ENCODE data around the gene ATP2A2. TPM values are rescaled to one million over a fixed set of nuclear protein-coding genes. Genes with fewer than 3 reads are reported as not detected.

ATP2A2 gene
- total RNA-seq, 1 donor from 2014 or later, result 185 TPM

DNA sequence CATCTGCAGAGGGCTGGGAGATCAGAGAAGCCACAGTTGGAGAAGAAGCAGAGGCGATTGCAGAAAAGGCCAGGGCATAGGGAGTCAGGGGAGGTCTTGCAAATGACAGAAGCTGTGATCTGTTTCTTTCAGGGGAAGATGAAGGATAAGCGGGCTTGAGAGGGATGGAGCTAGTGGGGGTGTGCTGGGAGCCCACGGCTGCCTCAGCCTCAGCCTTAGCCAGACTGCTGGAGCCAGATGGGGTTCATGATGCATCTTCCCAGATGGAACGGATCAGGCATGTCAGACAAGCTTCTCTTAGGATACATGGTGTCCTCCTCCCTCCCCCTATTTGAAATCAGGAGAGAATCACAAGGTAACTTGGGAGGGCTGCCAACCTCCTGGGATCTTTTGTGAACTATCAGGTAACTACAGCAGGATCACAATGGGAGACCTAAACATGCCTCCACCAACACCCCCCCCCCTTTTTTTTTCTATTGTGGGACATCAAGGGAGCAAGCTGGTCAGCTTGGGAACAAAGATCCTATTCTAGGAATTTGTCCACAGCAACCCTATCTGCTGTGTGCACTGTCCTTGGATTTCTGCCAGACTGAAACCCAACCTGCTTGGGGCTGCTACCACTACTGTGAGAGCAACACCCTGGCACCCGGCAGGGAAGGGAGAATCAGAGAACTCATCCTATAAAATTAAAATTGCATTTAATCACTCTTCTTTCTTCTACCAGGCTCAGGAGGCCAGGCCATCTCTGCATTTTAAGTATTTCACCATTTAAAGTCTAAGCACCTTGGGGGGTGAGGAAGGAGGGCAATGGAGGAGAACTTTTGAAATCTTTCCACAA is 10.7 kb upstream of the ATP2A2 start:
- no peaks in the 10 kb centered on the region for H3K9me3 ChIP-seq
- no peak for DNase-seq (ENCODE audit: low spot score in 2 of 2)
- TF ChIP-seq, protein P1, sequence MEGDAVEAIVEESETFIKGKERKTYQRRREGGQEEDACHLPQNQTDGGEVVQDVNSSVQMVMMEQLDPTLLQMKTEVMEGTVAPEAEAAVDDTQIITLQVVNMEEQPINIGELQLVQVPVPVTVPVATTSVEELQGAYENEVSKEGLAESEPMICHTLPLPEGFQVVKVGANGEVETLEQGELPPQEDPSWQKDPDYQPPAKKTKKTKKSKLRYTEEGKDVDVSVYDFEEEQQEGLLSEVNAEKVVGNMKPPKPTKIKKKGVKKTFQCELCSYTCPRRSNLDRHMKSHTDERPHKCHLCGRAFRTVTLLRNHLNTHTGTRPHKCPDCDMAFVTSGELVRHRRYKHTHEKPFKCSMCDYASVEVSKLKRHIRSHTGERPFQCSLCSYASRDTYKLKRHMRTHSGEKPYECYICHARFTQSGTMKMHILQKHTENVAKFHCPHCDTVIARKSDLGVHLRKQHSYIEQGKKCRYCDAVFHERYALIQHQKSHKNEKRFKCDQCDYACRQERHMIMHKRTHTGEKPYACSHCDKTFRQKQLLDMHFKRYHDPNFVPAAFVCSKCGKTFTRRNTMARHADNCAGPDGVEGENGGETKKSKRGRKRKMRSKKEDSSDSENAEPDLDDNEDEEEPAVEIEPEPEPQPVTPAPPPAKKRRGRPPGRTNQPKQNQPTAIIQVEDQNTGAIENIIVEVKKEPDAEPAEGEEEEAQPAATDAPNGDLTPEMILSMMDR (IDR thresholded peaks at IDR 0.05), result no peak
- peaks cover 16 to 45% of the 10 kb centered on the region in 2 donors for H3K4me1 ChIP-seq
- no peak overlapping the region for H3K4me3 ChIP-seq
- intact Hi-C loops (cut with DNase I), result loop anchor here (2.0 kb wide), 1 partner anchor 18 kb away; no protein-coding TSS in a partner anchor
- no peaks in the 10 kb centered on the region for H3K27me3 ChIP-seq
- H3K36me3 ChIP-seq, result no peaks in the 10 kb centered on the region
- H3K27ac ChIP-seq, result peak overlapping the region; percentile 74 to 76

GRCh38 chr12:110271015-110271414 is 10.0 kb upstream of the ATP2A2 start:
- Histone ChIP-seq H3K36me3 (no peaks in the 10 kb centered on the region), H3K27ac (peak overlapping the region; percentile 74 to 76), H3K9me3 (no peaks in the 10 kb centered on the region), H3K27me3 (no peaks in the 10 kb centered on the region), H3K4me1 (peaks cover 16 to 45% of the 10 kb centered on the region in 2 donors), H3K4me3 (no peak overlapping the region)
- intact Hi-C loops (cut with DNase I), result loop anchor here (2.0 kb wide), 1 partner anchor 18 kb away; no protein-coding TSS in a partner anchor
- TF ChIP-seq, protein P1 (IDR thresholded peaks at IDR 0.05), result no peak
- no peak for DNase-seq (ENCODE audit: low spot score in 2 of 2)

DNA sequence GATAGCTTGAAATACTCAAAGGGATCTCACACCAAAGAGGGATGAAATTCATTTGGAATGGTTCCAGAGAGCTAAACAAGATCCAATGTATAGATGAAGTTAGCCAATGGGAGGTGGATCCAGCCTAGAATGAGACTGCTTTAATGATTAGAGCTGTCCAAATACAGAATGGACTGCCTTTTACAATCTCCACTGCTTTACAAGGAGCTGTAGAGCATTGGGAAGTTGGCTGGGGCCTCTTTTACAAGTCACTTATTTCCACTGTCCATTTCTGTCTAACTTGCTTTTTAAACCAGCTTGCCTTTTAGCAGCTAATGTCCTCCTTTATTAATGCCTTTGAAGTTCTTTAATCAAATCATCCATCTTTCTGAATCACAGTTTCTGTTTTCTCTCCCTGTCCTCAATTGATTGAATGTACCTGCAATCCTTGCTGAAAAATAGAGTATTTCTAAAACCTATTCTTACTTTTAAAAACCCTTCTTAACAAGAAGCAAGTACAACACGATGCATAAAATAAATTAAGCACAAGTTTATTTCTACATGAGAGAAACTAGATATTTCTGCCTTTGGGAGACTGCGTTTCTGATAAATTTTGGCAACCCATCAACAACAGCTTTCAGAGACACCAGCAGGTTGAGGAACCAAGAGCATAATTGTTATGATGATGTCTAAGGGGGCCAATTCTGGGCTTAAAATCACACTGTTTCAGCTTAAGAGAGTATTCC is 3.4 kb upstream of the ATP2A2 start:
- Histone ChIP-seq H3K36me3 (no peaks in the 10 kb centered on the region), H3K27ac (peak overlapping the region; percentile 35 to 56), H3K4me3 (peak overlapping the region in 1 of 2 donors; percentile 19), H3K9me3 (no peaks in the 10 kb centered on the region), H3K4me1 (peaks cover 0 to 2% of the 10 kb centered on the region in 2 donors), H3K27me3 (no peaks in the 10 kb centered on the region)
- TF ChIP-seq, protein P1 (IDR thresholded peaks at IDR 0.05), result no peak
- intact Hi-C loops (cut with DNase I), result no loop called here
- DNase-seq (ENCODE audit: low spot score in 2 of 2), result no peak

DNA sequence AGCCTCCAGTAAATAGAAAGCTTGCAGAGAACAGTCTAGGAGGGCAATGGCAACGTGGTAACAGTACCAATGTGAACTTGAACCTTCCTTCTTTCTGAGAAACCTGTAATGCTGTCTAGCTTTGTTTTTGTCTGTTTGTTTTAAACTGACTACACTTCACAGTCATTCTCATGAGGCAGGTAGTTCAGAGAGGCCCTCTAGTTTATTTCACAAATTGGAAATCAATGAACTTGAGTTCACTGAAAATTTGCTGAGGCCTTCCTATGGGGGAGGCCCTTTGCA is 2.9 kb upstream of the ATP2A2 start:
- intact Hi-C loops (cut with DNase I), result no loop called here
- H3K4me1 ChIP-seq, result peaks cover 0 to 2% of the 10 kb centered on the region in 2 donors
- H3K27me3 ChIP-seq, result no peaks in the 10 kb centered on the region
- H3K27ac ChIP-seq, result peak overlapping the region; percentile 35 to 56
- TF ChIP-seq, protein P1 (IDR thresholded peaks at IDR 0.05), result no peak
- H3K4me3 ChIP-seq, result peak overlapping the region in 1 of 2 donors; percentile 19
- H3K36me3 ChIP-seq, result no peaks in the 10 kb centered on the region
- no peak for DNase-seq (ENCODE audit: low spot score in 2 of 2)
- H3K9me3 ChIP-seq, result no peaks in the 10 kb centered on the region

- H3K27me3 ChIP-seq, result no peaks in the 10 kb centered on the region
- H3K9me3 ChIP-seq, result no peaks in the 10 kb centered on the region
- H3K4me1 ChIP-seq, result peaks cover 0 to 2% of the 10 kb centered on the region in 2 donors
- peak overlapping the region; percentile 93 to 99 for H3K4me3 ChIP-seq
- TF ChIP-seq, protein P1 (IDR thresholded peaks at IDR 0.05), result no peak
- no peaks in the 10 kb centered on the region for H3K36me3 ChIP-seq
- peak overlapping the region; percentile 99 to 100 for H3K27ac ChIP-seq
- intact Hi-C loops (cut with DNase I), result loop anchor here (2.0 to 5.0 kb wide), 4 partner anchors 31 to 179 kb away; partner anchors contain the start of gene IFT81
- DNase-seq (ENCODE audit: low spot score in 2 of 2), result no peak
Measured at GRCh38 chr12:110279566-110280375, 1.3 kb upstream of the ATP2A2 start.

All from ascending aorta (tissue), 2 donors.